Measurements from ENCODE around the gene NRGN. TPM values are rescaled to one million over a fixed set of nuclear protein-coding genes. Genes with fewer than 3 reads are reported as not detected.
A peak's percentile ranks its signal among the peaks of the same experiment; 100 is the strongest.

The NRGN gene
- total RNA-seq, 6 experiments from 2014 or later: 0.43 to 4.6 (median 1.4) TPM; not detected in 1

GRCh38 chr11:124707829-124708228 is 31.9 kb upstream of the NRGN start:
- 79% methylated on average over 4 of the region's 4 CpGs for WGBS (ENCODE audit: insufficient coverage, low coverage, low lambda C conversion rate, missing lambda C conversion rate)
- ATAC-seq (no peak), DNase-seq (no peak)
- no peak overlapping the region for H3K4me3 ChIP-seq
- TF ChIP-seq CTCF (IDR thresholded peaks at IDR 0.05) (no peak), POLR2A (IDR thresholded peaks at IDR 0.05) (no peak)
- H3K36me3 ChIP-seq: no peaks in the 10 kb centered on the region
- no peaks in the 10 kb centered on the region for H3K27me3 ChIP-seq
- no peak overlapping the region for H3K27ac ChIP-seq
- no peaks in the 10 kb centered on the region for H3K4me1 ChIP-seq
- no peaks in the 10 kb centered on the region for H3K9me3 ChIP-seq
- intact Hi-C loops (cut with DNase I): no loop called here

- Histone ChIP-seq H3K27me3 (no peaks in the 10 kb centered on the region), H3K4me1 (no peaks in the 10 kb centered on the region), H3K4me3 (no peak overlapping the region), H3K36me3 (no peaks in the 10 kb centered on the region), H3K9me3 (no peaks in the 10 kb centered on the region), H3K27ac (no peak overlapping the region)
- 49% methylated on average over 3 of the region's 3 CpGs for WGBS (ENCODE audit: insufficient coverage, low coverage, low lambda C conversion rate, missing lambda C conversion rate)
- no peak for DNase-seq
- TF ChIP-seq POLR2A (IDR thresholded peaks at IDR 0.05) (no peak), CTCF (IDR thresholded peaks at IDR 0.05) (no peak)
- intact Hi-C loops (cut with DNase I): no loop called here
- no peak for ATAC-seq
Observed at GRCh38 chr11:124712392-124712791, 27.4 kb upstream of the NRGN start.

GRCh38 chr11:124716591-124716990 is 23.2 kb upstream of the NRGN start:
- H3K9me3 ChIP-seq: no peaks in the 10 kb centered on the region
- no peak for DNase-seq
- H3K27me3 ChIP-seq: peaks cover 0 to 6% of the 10 kb centered on the region in 2 donors
- H3K36me3 ChIP-seq: no peaks in the 10 kb centered on the region
- intact Hi-C loops (cut with DNase I): no loop called here
- TF ChIP-seq CTCF (IDR thresholded peaks at IDR 0.05) (no peak), POLR2A (IDR thresholded peaks at IDR 0.05) (no peak)
- H3K4me3 ChIP-seq: no peak overlapping the region
- no peak for ATAC-seq
- WGBS (ENCODE audit: insufficient coverage, low coverage, low lambda C conversion rate, missing lambda C conversion rate): 55% methylated on average over 3 of the region's 3 CpGs
- peaks cover 0 to 12% (median 0%) of the 10 kb centered on the region in 4 donors for H3K4me1 ChIP-seq
- H3K27ac ChIP-seq: no peak overlapping the region

- Histone ChIP-seq H3K4me3 (no peak overlapping the region), H3K27ac (no peak overlapping the region), H3K9me3 (no peaks in the 10 kb centered on the region), H3K36me3 (no peaks in the 10 kb centered on the region), H3K4me1 (peaks cover 0 to 12% (median 0%) of the 10 kb centered on the region in 4 donors), H3K27me3 (peaks cover 0 to 6% of the 10 kb centered on the region in 2 donors)
- no peak for TF ChIP-seq POLR2A (IDR thresholded peaks at IDR 0.05)
- TF ChIP-seq CTCF (IDR thresholded peaks at IDR 0.05): no peak
- peak; percentile 54 to 82 (median 72) for ATAC-seq
- 28% methylated on average over 7 of the region's 7 CpGs for WGBS (ENCODE audit: insufficient coverage, low coverage, low lambda C conversion rate, missing lambda C conversion rate)
- intact Hi-C loops (cut with DNase I): no loop called here
- no peak for DNase-seq
Observed at GRCh38 chr11:124717421-124717785, 22.3 kb upstream of the NRGN start.
